NCI-H524 treated with DMSO at 0.1 percent for 48 hours (cell line): ENCODE measurements around the gene DNAJB1.

Experiments used
- DNase-seq: peaks from one replicate; lab custom pipeline; 2025; lab: John Stamatoyannopoulos, UW

DNAJB1 gene

DNA sequence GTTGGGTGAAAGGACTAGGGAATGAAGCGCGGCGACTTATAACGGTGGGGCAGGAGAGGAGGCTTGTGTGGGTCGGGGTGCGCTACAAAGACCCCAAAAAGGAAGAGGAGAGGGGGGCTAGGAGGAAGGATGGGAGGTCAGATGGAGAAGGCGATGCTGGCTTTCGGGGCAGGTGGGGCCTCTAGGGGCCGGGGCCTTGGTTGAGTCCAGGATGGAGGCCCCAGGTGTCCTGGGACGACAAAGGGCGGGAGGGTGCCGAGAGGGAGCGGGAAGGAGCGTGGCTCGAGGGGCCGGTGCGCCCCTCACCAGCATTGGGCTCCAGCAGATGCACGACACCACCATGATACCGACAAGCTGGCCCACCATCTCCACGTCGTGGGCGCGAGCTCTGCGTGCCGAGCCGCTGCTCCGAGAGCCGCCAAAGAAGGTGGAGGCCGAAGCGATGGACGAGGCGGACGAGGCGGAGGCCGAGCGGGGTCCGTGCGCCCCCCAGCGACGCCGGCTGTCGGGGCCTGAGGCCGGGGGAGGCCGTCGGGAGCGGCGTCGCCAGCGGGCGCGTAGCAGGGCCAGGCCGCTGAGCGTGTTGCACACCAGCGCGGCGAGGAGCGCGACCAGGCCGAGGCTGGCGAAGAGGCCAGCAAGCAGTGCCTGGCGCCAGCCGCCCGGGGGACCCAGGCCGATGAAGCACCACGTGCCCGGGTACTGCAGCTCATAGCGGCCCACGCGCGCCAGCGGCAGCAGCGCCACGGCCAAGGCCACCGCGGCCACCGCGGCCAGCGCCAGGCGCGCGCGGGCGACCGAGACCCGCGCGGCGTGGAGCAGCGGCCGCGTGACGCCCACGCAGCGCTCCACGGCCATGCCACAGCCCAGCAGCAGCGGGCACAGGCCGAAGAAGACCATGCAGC lies 44.9 kb downstream of the DNAJB1 start:
- no peak for DNase-seq

DNA sequence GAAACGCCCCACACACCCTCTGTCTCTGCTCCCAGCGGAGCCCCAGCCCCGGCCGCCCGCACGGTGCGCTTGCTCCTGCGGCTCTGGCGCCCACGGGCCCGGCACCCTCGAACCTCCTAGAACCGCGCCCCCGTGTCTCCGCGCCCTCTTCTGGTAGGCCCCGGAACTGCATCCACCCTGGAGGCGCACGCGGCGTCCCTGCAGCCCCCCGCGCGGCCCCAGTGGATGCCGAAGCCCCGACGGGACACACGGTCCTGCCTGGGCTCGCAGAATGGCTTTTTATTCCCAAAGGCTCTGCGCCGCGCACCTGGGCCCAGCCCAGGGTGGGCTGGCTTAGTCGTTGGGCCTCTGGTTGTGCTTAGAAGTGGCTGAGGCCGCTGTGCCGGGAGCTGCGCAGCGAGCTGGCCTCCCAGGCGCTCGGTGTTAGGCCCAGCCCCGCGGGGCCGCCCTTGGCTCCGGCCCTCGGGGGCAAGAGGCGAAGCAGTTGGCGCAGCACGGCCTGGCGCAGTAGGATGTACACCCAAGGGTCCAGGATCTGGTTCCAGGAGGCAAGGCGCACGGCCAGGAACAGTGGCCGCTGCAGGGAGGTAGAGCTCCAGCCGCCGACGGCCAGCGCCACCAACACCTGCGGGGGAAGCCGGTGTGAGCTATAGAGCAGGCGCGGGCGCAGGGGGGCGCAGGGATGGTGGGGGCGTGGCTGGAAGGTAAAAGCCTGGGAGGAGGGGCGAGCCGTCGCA lies 45.8 kb downstream of the DNAJB1 start:
- no peak for DNase-seq

DNA sequence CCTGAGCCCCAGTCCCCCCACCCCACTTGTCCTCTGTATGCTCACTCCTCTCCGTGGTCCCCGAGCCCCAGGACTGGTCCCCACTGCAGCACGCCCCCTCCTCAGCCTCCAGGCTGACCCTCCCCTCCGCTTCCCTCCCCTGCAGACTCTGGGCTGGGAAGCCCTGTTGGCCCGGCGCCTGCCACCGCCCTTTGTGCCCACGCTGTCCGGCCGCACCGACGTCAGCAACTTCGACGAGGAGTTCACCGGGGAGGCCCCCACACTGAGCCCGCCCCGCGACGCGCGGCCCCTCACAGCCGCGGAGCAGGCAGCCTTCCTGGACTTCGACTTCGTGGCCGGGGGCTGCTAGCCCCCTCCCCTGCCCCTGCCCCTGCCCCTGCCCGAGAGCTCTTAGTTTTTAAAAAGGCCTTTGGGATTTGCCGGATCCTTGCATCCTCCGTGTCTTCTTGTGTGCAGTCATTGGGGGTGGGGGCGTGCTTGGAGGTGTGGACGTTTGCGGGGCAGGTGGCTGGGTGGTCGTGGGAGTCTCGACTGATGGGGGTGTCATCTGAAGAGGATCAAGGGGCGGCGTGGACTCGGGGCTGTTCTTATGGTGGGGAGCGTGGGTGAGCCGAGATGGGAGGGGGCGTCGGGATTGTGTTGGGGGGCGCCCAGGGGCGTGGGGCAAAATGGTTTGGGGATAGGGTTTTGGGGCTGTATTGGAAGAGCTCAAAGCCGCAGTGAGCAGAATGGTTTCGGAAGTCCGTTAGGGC lies 46.6 kb downstream of the DNAJB1 start:
- DNase-seq: no peak

DNA sequence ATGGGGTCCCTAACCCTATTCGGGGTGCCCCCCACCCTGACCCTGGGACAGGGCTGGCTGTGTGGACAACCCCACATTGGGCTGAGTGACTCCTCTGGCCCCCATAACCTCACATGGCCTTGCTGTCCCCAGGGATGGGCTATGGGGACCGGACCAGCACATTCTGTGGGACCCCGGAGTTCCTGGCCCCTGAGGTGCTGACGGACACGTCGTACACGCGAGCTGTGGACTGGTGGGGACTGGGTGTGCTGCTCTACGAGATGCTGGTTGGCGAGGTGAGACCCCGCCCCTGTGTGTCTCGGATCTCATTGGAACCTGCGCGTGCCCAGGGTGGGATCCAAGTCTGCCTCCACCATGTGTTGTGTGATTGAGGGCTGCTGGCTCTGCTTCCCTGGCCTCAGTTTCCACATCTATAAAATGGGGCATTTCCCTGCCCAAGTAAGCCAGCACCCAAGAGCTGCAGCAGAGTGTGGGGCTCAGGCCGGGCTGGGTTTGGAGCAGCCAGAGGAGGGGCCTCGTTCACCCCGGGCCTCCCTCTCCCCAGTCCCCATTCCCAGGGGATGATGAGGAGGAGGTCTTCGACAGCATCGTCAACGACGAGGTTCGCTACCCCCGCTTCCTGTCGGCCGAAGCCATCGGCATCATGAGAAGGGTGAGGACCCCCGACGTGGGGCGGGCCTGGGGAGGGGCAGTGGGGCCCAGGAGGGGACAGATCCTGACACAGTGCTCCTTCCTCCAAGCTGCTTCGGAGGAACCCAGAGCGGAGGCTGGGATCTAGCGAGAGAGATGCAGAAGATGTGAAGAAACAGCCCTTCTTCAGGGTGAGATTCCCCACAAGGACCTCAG lies 47.9 kb downstream of the DNAJB1 start:
- no peak for DNase-seq

DNA sequence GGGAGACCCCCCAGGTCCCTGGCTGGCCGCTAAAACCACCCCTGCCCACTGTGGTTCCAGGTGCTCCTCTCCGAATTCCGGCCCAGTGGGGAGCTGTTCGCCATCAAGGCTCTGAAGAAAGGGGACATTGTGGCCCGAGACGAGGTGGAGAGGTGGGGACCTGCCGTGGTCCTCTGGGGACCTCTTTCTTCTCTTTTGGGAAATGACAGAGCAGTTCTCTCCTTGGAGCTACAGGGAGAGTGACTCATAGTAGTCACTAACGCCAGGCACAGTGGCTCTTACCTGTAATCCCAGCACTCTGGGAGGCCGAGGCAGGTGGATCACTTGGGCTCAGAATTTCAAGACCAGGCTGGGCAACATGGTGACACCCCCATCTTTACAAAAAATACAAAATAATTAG lies 50.4 kb downstream of the DNAJB1 start:
- DNase-seq: no peak

DNA sequence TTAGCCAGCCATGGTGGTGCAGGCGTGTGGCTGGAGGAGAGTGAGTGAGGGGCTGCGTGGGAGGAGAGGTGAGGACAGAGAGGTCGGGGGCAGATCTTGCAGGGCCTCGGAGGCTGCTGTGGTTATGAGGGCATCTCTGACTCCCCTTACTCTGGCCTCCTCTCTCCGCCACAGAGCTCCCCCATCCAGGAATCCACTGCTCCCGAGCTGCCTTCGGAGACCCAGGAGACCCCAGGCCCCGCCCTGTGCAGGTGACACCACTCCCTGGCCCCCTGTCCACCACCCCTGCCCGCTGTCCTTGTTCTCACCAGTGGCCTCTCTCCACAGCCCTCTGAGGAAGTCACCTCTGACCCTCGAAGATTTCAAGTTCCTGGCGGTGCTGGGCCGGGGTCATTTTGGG lies 50.8 kb downstream of the DNAJB1 start:
- no peak for DNase-seq
